HepG2 (cell line): Measurements from ENCODE around the gene MAOB. TPM values are rescaled to one million over a fixed set of nuclear protein-coding genes. Genes with fewer than 3 reads are reported as not detected.

Source experiments
- ATAC-seq: fragments of 200-7000 bp; cut with Tn5 transposase; 3 replicates; pipeline ENCODE4 v1.9.1; 2020; ENCODE audit warnings: mild to moderate bottlenecking, moderate library complexity
- BruUV-seq: library from RNA; stranded (reverse); fragments of 400-500 nt; replicated peaks from 2 replicates; lab custom pipeline; 2021; lab: Mats Ljungman, UMichigan
- CTCF ChIA-PET: fragments of 300-600 bp; formaldehyde crosslinking; extraction: SDS; loops from one replicate; lab custom pipeline; 2021; ENCODE audit warnings: low total read pairs, inconsistent platforms, low intra/inter-chr PET ratio; lab: Yijun Ruan, JAX
- POLR2A ChIA-PET: fragments of 350-600 bp; sonication (Branson Sonifier 250); formaldehyde crosslinking; loops from one replicate; lab custom pipeline; 2020; ENCODE audit warnings: antibody characterized with exemption, inconsistent platforms; lab: Yijun Ruan, JAX
- DNase-seq: peaks from one replicate; pipeline ENCODE4 v3.0.0-alpha.2; 2015; ENCODE audit warnings: low spot score
- FAIRE-seq: peaks from 3 replicates; lab custom pipeline; 2011; peaks lifted over from hg19 to GRCh38; lab: Jason Lieb, UNC
- H2AFZ ChIP-seq: one replicate; pipeline ENCODE4 v1.6.1; 2011; ENCODE audit warnings: low read length, inconsistent platforms
- H3K27ac ChIP-seq: fragments of 300-600 bp; 3 replicates; pipeline ENCODE4 v1.8.0; 2011; ENCODE audit warnings: mixed run types, mild to moderate bottlenecking, mixed read lengths, low read length, inconsistent platforms; ENCODE audit not compliant: insufficient read depth; ENCODE audit errors: extremely low read length
- H3K27me3 ChIP-seq, 2 experiments: fragments of 200-600 bp in 1 of 2; 2 replicates in 1 of 2; 3 replicates in 1 of 2; pipeline versions ENCODE4 v1.6.0 to v1.8.0; 2011; ENCODE audit warnings: low read length in 2 of 2, mild to moderate bottlenecking in 2 of 2, moderate library complexity in 2 of 2, inconsistent platforms in 1 of 2; ENCODE audit not compliant: insufficient read depth in 2 of 2, control insufficient read depth in 1 of 2
- H3K36me3 ChIP-seq, 2 experiments: fragments of 200-600 bp in 1 of 2; replicated peaks in 1 of 2; 2 replicates in 1 of 2; 3 replicates in 1 of 2; pipeline versions ENCODE4 v1.5.1 to v1.8.0; 2011; ENCODE audit warnings: low read length in 2 of 2, inconsistent platforms in 1 of 2; ENCODE audit not compliant: insufficient read depth in 2 of 2, control insufficient read depth in 1 of 2
- H3K4me1 ChIP-seq: 2 replicates; pipeline ENCODE4 v1.5.1; 2012; ENCODE audit warnings: low read length, inconsistent platforms; ENCODE audit not compliant: insufficient read depth
- H3K4me2 ChIP-seq: 2 replicates; pipeline ENCODE4 v1.6.0; 2011; ENCODE audit warnings: low read depth, low read length, inconsistent platforms
- H3K4me3 ChIP-seq, 3 experiments: fragments of 200-600 bp in 1 of 3; sonication (generic), shearing (Covaris generic) in 1 of 3; replicated peaks in 1 of 3; 2 replicates each; pipeline ENCODE4 v1.5.1; 2011 to 2016; ENCODE audit warnings: low read length in 3 of 3, inconsistent platforms in 2 of 3, low read depth in 2 of 3, mild to moderate bottlenecking in 2 of 3, control low read depth in 1 of 3, mixed read lengths in 1 of 3; ENCODE audit not compliant: insufficient read depth in 1 of 3
- H3K79me2 ChIP-seq: one replicate; pipeline ENCODE4 v1.6.1; 2011; ENCODE audit warnings: low read length, inconsistent platforms; ENCODE audit not compliant: insufficient read depth
- H3K9ac ChIP-seq: 2 replicates; pipeline ENCODE4 v1.6.0; 2011; ENCODE audit warnings: mild to moderate bottlenecking, low read depth, low read length, inconsistent platforms; ENCODE audit not compliant: insufficient read depth
- H3K9me3 ChIP-seq: 2 replicates; pipeline ENCODE4 v1.5.1; 2012; ENCODE audit warnings: mild to moderate bottlenecking, low read length
- H4K20me1 ChIP-seq: 2 replicates; pipeline ENCODE4 v1.6.0; 2011; ENCODE audit warnings: inconsistent platforms, mild to moderate bottlenecking, low read length, moderate library complexity; ENCODE audit not compliant: insufficient read depth
- BHLHE40 ChIP-seq: IDR thresholded peaks from 2 replicates; pipeline ENCODE4 v1.6.1; 2011; ENCODE audit warnings: low read length, improper control_type of control experiment
- KLF11 ChIP-seq: IDR thresholded peaks from 2 replicates; pipeline ENCODE4 v1.6.1; 2016; ENCODE audit warnings: missing compliant biosample characterization
- POLR2AphosphoS2 ChIP-seq: IDR thresholded peaks from 2 replicates; pipeline ENCODE4 v1.6.1; 2011; ENCODE audit warnings: low read depth, low read length, improper control_type of control experiment
- ZNF343 ChIP-seq: sonication (generic); formaldehyde crosslinking; IDR thresholded peaks from 2 replicates; pipeline ENCODE4 v1.4.0; 2020; ENCODE audit warnings: mild to moderate bottlenecking, missing genetic modification reagents
- WGBS: methylation state at CpG from one replicate; pipeline ENCODE4 v1.1.6; 2017; ENCODE audit warnings: low lambda C conversion rate; 5-methylcytosine and 5-hydroxymethylcytosine counted together
- in situ Hi-C: cut with HindIII; loops from 2 replicates; pipeline ENCODE4 v1.10.0; 2017; ENCODE audit warnings: low pct_unique_long_range_greater_than_20kb; ENCODE audit not compliant: extremely low pct_ligation_motif_present
- intact Hi-C: fragments of 100-400 bp; cut with micrococcal nuclease; formaldehyde crosslinking; loops from one replicate; pipeline ENCODE4 v1.10.0; 2022; ENCODE audit not compliant: unreplicated experiment
- polyA plus RNA-seq, 8 experiments: library from polyadenylated mRNA; depleted of rRNA in 3 of 8; stranded (reverse) in 7 of 8; unstranded in 1 of 8; fragments of >200 nt; fragmentation: Illumina TruSeq in 4 of 8; extraction: Trizol in 4 of 8; gene quantifications; 2 replicates each; pipeline versions ENCODE4 v1.2.1 to v1.2.3, GENCODE V29; 2011 to 2016; ENCODE audit warnings: low read depth in 4 of 8, missing spikeins in 1 of 8, mixed read lengths in 1 of 8; ENCODE audit not compliant: insufficient read depth in 1 of 8
- total RNA-seq, 5 experiments: library from RNA; depleted of rRNA; stranded (reverse); fragments of >200 nt; fragmentation: Illumina TruSeq; extraction: Trizol; gene quantifications; 2 replicates each; pipeline ENCODE4 v1.2.3, GENCODE V29; 2016; ENCODE audit warnings: low read depth in 1 of 5
- TF ChIP-seq, protein P1 (sequence below): sonication (generic); formaldehyde crosslinking; IDR thresholded peaks from 2 replicates; pipeline ENCODE4 v1.4.0; 2020; ENCODE audit warnings: mild to moderate bottlenecking, missing genetic modification reagents
- TF ChIP-seq, protein P2 (sequence below): sonication (generic); formaldehyde crosslinking; IDR thresholded peaks from 2 replicates; pipeline ENCODE4 v1.4.0; 2020; ENCODE audit warnings: mild to moderate bottlenecking, missing genetic modification reagents
- TF ChIP-seq, protein P3 (sequence below): sonication (generic); formaldehyde crosslinking; IDR thresholded peaks from 2 replicates; pipeline ENCODE4 v1.4.0; 2020; ENCODE audit warnings: mild to moderate bottlenecking, low read depth, missing genetic modification reagents
- TF ChIP-seq, protein P4 (sequence below): sonication (generic); formaldehyde crosslinking; IDR thresholded peaks from 2 replicates; pipeline ENCODE4 v1.4.0; 2020; ENCODE audit warnings: missing genetic modification reagents

The MAOB gene
- total and polyA plus RNA-seq, 2 of the 13 experiments (the other 11 are each of a cell fraction or from before 2014, with no cell fraction given), result 11.0 to 19.0 TPM

DNA sequence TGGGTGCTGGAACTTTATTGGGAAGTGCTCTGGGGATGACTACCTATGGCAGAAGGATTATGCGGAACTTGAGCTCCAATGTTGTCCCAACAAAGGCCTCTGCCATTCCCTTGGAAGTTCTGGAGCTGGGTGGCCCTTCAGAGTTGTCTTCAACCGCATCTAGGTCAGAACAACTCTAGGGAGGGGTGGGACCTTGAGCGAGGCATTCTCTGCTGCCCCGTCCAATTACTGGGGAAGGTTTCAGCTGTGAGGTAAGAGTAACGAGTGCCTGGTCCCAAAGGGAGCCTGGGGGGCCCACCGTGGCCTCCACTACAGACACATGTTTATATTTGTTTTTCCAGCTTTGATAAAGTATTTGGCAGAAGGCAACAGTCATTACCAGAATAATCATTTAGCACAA is 146.7 kb downstream of the MAOB start:
- no peak overlapping the region for H3K27ac ChIP-seq
- CTCF ChIA-PET, result no interaction called here
- TF ChIP-seq KLF11 (CRISPR knock-in tag) (no peak), POLR2AphosphoS2 (no peak), ZNF343 (CRISPR knock-in tag) (no peak), BHLHE40 (no peak)
- TF ChIP-seq, protein P1, sequence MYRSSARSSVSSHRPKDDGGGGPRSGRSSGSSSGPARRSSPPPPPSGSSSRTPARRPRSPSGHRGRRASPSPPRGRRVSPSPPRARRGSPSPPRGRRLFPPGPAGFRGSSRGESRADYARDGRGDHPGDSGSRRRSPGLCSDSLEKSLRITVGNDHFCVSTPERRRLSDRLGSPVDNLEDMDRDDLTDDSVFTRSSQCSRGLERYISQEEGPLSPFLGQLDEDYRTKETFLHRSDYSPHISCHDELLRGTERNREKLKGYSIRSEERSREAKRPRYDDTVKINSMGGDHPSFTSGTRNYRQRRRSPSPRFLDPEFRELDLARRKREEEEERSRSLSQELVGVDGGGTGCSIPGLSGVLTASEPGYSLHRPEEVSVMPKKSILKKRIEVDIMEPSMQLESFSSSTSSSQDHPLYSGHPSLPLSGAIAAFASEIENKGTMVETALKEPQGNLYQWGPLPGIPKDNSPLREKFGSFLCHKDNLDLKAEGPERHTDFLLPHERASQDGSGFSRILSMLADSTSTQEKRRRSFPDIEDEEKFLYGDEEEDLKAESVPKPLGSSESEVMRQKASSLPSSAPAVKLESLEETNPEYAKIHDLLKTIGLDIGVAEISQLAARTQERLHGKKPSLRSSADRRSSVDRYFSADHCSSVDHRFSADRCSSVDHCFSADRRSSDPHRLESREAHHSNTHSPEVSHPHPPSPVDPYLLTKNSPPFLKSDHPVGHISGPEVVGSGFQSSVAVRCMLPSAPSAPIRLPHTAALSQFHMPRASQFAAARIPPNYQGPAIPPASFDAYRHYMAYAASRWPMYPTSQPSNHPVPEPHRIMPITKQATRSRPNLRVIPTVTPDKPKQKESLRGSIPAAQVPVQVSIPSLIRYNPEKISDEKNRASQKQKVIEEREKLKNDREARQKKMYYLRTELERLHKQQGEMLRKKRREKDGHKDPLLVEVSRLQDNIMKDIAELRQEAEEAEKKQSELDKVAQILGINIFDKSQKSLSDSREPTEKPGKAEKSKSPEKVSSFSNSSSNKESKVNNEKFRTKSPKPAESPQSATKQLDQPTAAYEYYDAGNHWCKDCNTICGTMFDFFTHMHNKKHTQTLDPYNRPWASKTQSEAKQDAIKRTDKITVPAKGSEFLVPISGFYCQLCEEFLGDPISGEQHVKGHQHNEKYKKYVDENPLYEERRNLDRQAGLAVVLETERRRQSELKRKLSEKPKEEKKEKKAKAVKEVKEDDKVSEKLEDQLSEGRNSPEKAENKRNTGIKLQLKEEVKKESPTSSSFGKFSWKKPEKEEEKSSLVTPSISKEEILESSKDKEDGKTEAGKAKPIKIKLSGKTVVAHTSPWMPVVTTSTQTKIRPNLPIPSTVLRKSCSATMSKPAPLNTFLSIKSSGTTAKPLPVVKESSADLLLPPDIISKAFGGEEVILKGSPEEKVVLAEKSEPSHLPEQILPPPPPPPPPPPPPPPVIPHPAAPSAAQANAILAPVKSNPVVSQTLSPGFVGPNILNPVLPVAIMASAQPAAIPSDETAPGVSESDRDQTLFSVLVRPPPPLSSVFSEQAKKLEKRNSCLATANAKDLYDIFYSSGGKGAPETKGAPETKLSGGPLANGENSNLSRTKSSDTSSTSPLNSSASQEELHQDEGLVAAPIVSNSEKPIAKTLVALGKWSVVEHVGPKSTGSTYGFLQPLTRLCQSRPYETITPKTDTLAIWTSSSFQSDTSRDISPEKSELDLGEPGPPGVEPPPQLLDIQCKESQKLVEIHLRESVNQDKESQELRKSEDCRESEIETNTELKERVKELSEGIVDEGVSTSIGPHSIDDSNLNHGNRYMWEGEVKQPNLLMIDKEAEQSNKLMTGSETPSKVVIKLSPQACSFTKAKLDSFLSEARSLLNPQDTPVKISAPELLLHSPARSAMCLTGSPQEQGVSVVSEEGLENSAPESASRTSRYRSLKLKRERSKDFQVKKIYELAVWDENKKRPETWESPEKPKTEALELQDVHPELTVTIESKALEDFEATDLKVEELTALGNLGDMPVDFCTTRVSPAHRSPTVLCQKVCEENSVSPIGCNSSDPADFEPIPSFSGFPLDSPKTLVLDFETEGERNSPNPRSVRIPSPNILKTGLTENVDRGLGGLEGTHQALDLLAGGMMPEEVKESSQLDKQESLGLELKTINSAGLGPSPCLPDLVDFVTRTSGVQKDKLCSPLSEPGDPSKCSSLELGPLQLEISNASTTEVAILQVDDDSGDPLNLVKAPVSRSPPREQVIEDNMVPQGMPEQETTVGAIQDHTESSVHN, result no peak
- TF ChIP-seq, protein P2, sequence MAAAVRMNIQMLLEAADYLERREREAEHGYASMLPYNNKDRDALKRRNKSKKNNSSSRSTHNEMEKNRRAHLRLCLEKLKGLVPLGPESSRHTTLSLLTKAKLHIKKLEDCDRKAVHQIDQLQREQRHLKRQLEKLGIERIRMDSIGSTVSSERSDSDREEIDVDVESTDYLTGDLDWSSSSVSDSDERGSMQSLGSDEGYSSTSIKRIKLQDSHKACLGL (CRISPR knock-in tag), result no peak
- TF ChIP-seq, protein P3, sequence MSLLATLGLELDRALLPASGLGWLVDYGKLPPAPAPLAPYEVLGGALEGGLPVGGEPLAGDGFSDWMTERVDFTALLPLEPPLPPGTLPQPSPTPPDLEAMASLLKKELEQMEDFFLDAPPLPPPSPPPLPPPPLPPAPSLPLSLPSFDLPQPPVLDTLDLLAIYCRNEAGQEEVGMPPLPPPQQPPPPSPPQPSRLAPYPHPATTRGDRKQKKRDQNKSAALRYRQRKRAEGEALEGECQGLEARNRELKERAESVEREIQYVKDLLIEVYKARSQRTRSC (CRISPR knock-in tag), result no peak
- TF ChIP-seq, protein P4, sequence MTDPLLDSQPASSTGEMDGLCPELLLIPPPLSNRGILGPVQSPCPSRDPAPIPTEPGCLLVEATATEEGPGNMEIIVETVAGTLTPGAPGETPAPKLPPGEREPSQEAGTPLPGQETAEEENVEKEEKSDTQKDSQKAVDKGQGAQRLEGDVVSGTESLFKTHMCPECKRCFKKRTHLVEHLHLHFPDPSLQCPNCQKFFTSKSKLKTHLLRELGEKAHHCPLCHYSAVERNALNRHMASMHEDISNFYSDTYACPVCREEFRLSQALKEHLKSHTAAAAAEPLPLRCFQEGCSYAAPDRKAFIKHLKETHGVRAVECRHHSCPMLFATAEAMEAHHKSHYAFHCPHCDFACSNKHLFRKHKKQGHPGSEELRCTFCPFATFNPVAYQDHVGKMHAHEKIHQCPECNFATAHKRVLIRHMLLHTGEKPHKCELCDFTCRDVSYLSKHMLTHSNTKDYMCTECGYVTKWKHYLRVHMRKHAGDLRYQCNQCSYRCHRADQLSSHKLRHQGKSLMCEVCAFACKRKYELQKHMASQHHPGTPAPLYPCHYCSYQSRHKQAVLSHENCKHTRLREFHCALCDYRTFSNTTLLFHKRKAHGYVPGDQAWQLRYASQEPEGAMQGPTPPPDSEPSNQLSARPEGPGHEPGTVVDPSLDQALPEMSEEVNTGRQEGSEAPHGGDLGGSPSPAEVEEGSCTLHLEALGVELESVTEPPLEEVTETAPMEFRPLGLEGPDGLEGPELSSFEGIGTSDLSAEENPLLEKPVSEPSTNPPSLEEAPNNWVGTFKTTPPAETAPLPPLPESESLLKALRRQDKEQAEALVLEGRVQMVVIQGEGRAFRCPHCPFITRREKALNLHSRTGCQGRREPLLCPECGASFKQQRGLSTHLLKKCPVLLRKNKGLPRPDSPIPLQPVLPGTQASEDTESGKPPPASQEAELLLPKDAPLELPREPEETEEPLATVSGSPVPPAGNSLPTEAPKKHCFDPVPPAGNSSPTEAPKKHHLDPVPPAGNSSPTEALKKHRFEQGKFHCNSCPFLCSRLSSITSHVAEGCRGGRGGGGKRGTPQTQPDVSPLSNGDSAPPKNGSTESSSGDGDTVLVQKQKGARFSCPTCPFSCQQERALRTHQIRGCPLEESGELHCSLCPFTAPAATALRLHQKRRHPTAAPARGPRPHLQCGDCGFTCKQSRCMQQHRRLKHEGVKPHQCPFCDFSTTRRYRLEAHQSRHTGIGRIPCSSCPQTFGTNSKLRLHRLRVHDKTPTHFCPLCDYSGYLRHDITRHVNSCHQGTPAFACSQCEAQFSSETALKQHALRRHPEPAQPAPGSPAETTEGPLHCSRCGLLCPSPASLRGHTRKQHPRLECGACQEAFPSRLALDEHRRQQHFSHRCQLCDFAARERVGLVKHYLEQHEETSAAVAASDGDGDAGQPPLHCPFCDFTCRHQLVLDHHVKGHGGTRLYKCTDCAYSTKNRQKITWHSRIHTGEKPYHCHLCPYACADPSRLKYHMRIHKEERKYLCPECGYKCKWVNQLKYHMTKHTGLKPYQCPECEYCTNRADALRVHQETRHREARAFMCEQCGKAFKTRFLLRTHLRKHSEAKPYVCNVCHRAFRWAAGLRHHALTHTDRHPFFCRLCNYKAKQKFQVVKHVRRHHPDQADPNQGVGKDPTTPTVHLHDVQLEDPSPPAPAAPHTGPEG (CRISPR knock-in tag), result no peak

More for the DNA sequence above, 146.7 kb downstream of the MAOB start:
- no TSS peak for BruUV-seq
- DNase-seq (no peak), FAIRE-seq (no peak), ATAC-seq (no peak)
- Histone ChIP-seq H3K4me1 (no peaks in the 10 kb centered on the region), H2AFZ (no peak overlapping the region), H3K27me3 (no peaks in the 10 kb centered on the region), H4K20me1 (no peaks in the 10 kb centered on the region), H3K36me3 (peaks cover 3% of the 10 kb centered on the region in 2 experiments; a peak in 2 of 5 replicates), H3K9me3 (no peaks in the 10 kb centered on the region), H3K4me2 (no peak overlapping the region), H3K79me2 (no peaks in the 10 kb centered on the region), H3K9ac (no peak overlapping the region), H3K4me3 (no peak overlapping the region)
- in situ Hi-C loops, result no loop called here
- intact Hi-C loops, result no loop called here
- POLR2A ChIA-PET, result no interaction called here
- WGBS, result 100% methylated on average over 2 of the region's 6 CpGs
